ENCODE results near the gene KATNB1.

DNA sequence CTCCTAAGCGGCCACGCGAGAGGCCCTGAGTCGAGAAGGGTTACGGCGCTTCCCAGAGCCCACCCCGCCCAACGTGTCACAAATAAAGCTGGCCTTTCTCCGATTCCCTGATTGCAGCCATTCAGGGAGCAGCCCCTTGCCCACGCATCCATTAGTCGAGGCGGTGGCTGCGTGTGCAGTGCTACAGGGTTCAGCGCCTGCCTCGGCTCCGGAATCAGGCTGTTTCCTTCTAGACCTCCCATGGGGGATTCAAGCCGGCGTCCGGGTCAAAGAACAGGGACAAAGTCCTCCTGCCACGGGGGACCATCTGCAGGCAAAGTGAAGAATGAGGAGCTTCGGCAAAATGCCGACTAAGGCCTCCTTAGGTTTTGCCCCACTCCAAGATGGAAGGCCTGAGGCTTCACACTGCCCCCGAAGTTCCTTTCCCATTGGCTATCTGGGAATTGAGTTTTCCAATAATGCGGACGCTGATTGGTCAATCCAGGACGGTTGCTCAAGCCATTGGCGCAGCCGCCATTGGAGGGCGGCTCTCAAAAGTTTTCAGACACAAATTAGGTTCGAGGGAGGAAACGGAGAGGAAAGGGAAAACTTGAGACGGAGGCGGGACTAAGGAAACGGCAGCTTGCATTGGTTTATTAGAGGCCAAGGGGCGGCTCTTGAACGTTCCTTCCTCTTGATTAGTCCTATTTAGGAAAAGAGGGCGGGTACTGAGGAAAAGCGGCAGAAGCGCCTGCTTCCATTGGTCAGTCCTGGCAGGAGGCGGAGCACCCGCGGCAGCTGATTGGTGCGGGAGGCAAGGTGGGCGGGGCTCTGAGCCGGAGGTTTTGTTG lies 430 bp upstream of the KATNB1 start:
- TF ChIP-seq, protein P1, sequence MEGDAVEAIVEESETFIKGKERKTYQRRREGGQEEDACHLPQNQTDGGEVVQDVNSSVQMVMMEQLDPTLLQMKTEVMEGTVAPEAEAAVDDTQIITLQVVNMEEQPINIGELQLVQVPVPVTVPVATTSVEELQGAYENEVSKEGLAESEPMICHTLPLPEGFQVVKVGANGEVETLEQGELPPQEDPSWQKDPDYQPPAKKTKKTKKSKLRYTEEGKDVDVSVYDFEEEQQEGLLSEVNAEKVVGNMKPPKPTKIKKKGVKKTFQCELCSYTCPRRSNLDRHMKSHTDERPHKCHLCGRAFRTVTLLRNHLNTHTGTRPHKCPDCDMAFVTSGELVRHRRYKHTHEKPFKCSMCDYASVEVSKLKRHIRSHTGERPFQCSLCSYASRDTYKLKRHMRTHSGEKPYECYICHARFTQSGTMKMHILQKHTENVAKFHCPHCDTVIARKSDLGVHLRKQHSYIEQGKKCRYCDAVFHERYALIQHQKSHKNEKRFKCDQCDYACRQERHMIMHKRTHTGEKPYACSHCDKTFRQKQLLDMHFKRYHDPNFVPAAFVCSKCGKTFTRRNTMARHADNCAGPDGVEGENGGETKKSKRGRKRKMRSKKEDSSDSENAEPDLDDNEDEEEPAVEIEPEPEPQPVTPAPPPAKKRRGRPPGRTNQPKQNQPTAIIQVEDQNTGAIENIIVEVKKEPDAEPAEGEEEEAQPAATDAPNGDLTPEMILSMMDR (IDR thresholded peaks at IDR 0.05 in 2 of 3, conservative IDR thresholded peaks at IDR 0.05 in 1 of 3; ENCODE audit: borderline replicate concordance in 1 of 3, insufficient read depth in 1 of 3, low read depth in 2 of 3, low read length in 2 of 3): no peak
- TF ChIP-seq JUND (IDR thresholded peaks at IDR 0.05) (no peak), SRF (IDR thresholded peaks at IDR 0.05; ENCODE audit: low read depth) (peak; percentile 99)
